HCT116 (cell line): ENCODE data around the gene SLC2A5.

ENCODE experiments used
- CEBPB ChIP-seq: IDR thresholded peaks from 2 replicates; pipeline ENCODE4 v1.6.1; 2012; ENCODE audit warnings: low read depth
- CTCF ChIP-seq, 3 experiments: fragments of 200-600 bp in 1 of 3; sonication (generic) in 1 of 3; IDR thresholded peaks in 2 of 3; conservative IDR thresholded peaks in 1 of 3; 2 replicates each; pipeline ENCODE4 v1.5.1; 2012 to 2017; ENCODE audit warnings: low read depth in 2 of 3, low read length in 2 of 3, antibody characterized with exemption in 1 of 3, borderline replicate concordance in 1 of 3, control low read depth in 1 of 3, mild to moderate bottlenecking in 1 of 3, mixed read lengths in 1 of 3, mixed run types in 1 of 3, moderate library complexity in 1 of 3; ENCODE audit not compliant: insufficient read depth in 1 of 3
- EZH2 ChIP-seq: fragments of 200-600 bp; sonication (generic); IDR thresholded peaks from 2 replicates; pipeline ENCODE4 v1.6.1; 2017; ENCODE audit warnings: antibody characterized with exemption, mixed run types
- POLR2A ChIP-seq: IDR thresholded peaks from 2 replicates; pipeline ENCODE4 v1.7.0; 2011; ENCODE audit warnings: borderline replicate concordance; ENCODE audit not compliant: insufficient read depth, insufficient read length; ENCODE audit errors: extremely low read depth
- POLR2AphosphoS5 ChIP-seq: IDR thresholded peaks from 2 replicates; pipeline ENCODE4 v1.6.1; 2011; ENCODE audit warnings: mild to moderate bottlenecking, low read depth, low read length, moderate library complexity
- RAD21 ChIP-seq: IDR thresholded peaks from 2 replicates; pipeline ENCODE4 v1.6.1; 2012; ENCODE audit warnings: low read depth, mild to moderate bottlenecking
- REST ChIP-seq: IDR thresholded peaks from 2 replicates; pipeline ENCODE4 v1.6.1; 2012; ENCODE audit warnings: low read depth
- SIN3A ChIP-seq: IDR thresholded peaks from 2 replicates; pipeline ENCODE4 v1.6.1; 2012; ENCODE audit warnings: low read depth
- SP1 ChIP-seq: IDR thresholded peaks from 2 replicates; pipeline ENCODE4 v1.6.1; 2012; ENCODE audit warnings: low read depth
- SRF ChIP-seq: IDR thresholded peaks from 2 replicates; pipeline ENCODE4 v1.6.1; 2012; ENCODE audit warnings: low read depth

GRCh38 chr1:9088807-9089206, 19.4 kb upstream of the SLC2A5 start:
- TF ChIP-seq CTCF (IDR thresholded peaks at IDR 0.05 in 2 of 3, conservative IDR thresholded peaks at IDR 0.05 in 1 of 3; ENCODE audit: borderline replicate concordance in 1 of 3, insufficient read depth in 1 of 3, low read depth in 2 of 3, low read length in 2 of 3) (no peak), POLR2A (no peak), SP1 (no peak), POLR2AphosphoS5 (no peak), REST (no peak), CEBPB (no peak), EZH2 (no peak), RAD21 (no peak), SIN3A (no peak), SRF (no peak)
